Kidney capillary endothelial cell (primary cell): Measurements from ENCODE around the gene WWTR1.
A peak's percentile ranks its signal among the peaks of the same experiment; 100 is the strongest.

Experiments used
- DNase-seq: peaks from one replicate; pipeline ENCODE4 v3.0.0-alpha.2; 2018; ENCODE audit warnings: low spot score

Gene WWTR1

GRCh38 chr3:149655826-149656574 lies 1.8 kb downstream of the WWTR1 start:
- no peak for DNase-seq

GRCh38 chr3:149654188-149654601 lies 3.6 kb downstream of the WWTR1 start:
- DNase-seq: peak; percentile 68

- no peak for DNase-seq
Measured at GRCh38 chr3:149653564-149653963, 4.3 kb downstream of the WWTR1 start.

GRCh38 chr3:149653136-149653535 lies 4.7 kb downstream of the WWTR1 start:
- no peak for DNase-seq

GRCh38 chr3:149650828-149651227 lies 7.0 kb downstream of the WWTR1 start:
- no peak for DNase-seq

- DNase-seq: peak; percentile 61
Measured at GRCh38 chr3:149648525-149648924, 9.3 kb downstream of the WWTR1 start.

- no peak for DNase-seq
Measured at GRCh38 chr3:149647812-149648211, 10.0 kb downstream of the WWTR1 start.

- DNase-seq: no peak
Measured at GRCh38 chr3:149647285-149647684, 10.5 kb downstream of the WWTR1 start.

GRCh38 chr3:149646181-149646766 lies 11.6 kb downstream of the WWTR1 start:
- DNase-seq: no peak

- no peak for DNase-seq
Measured at GRCh38 chr3:149643963-149644362, 13.9 kb downstream of the WWTR1 start.

- DNase-seq: no peak
Measured at GRCh38 chr3:149643482-149643798, 14.4 kb downstream of the WWTR1 start.

GRCh38 chr3:149640976-149641728 lies 16.7 kb downstream of the WWTR1 start:
- DNase-seq: no peak

- no peak for DNase-seq
Measured at GRCh38 chr3:149639093-149639486, 18.7 kb downstream of the WWTR1 start.

GRCh38 chr3:149638228-149639092 lies 19.4 kb downstream of the WWTR1 start:
- DNase-seq: no peak

GRCh38 chr3:149635396-149635795 lies 22.4 kb downstream of the WWTR1 start:
- no peak for DNase-seq

GRCh38 chr3:149634573-149634972 lies 23.3 kb downstream of the WWTR1 start:
- DNase-seq: no peak

GRCh38 chr3:149634072-149634471 lies 23.8 kb downstream of the WWTR1 start:
- no peak for DNase-seq

GRCh38 chr3:149632225-149632624 lies 25.6 kb downstream of the WWTR1 start:
- DNase-seq: no peak

GRCh38 chr3:149630806-149631205 lies 27.0 kb downstream of the WWTR1 start:
- no peak for DNase-seq

- DNase-seq: no peak
Measured at GRCh38 chr3:149628957-149629670, 28.7 kb downstream of the WWTR1 start.

- no peak for DNase-seq
Measured at GRCh38 chr3:149626671-149627070, 31.2 kb downstream of the WWTR1 start.

GRCh38 chr3:149625795-149626194 lies 32.0 kb downstream of the WWTR1 start:
- DNase-seq: peak; percentile 84
